Thoracic aorta (tissue), 2 donors: ENCODE data around the gene ATG9B. TPM values are rescaled to one million over a fixed set of nuclear protein-coding genes. Genes with fewer than 3 reads are reported as not detected.
"Not testable (repeated sequence)": the region's sequence is repeated elsewhere in the genome, so short reads cannot be mapped to it uniquely, and the experiment has no call there.

Source experiments
- ATAC-seq: fragments of 150-250 bp; one replicate; pipeline ENCODE4 v1.8.0; 2017; ENCODE audit warnings: low read depth; ENCODE audit not compliant: insufficient number of reproducible peaks, low FRiP score
- DNase-seq: peaks from one replicate; pipeline ENCODE4 v3.0.0-alpha.2; 2020; ENCODE audit warnings: low spot score
- H3K27ac ChIP-seq, 2 donors: fragments of 200-600 bp; sonication (generic); 1 replicate in 1 of 2; 2 replicates in 1 of 2; pipeline ENCODE4 v1.5.1; 2016; ENCODE audit warnings: mild to moderate bottlenecking in 2 of 2, moderate library complexity in 2 of 2
- H3K27me3 ChIP-seq: fragments of 200-600 bp; sonication (generic); replicated peaks from 2 replicates; pipeline ENCODE4 v1.6.0; 2016; ENCODE audit warnings: mild to moderate bottlenecking; ENCODE audit not compliant: insufficient read depth
- H3K36me3 ChIP-seq: fragments of 200-600 bp; sonication (generic); one replicate; pipeline ENCODE4 v1.5.1; 2016
- H3K4me1 ChIP-seq, 2 donors: fragments of 200-600 bp; sonication (generic); 1 replicate in 1 of 2; 2 replicates in 1 of 2; pipeline versions ENCODE4 v1.5.1 to v1.6.0; 2016; ENCODE audit warnings: low read depth in 2 of 2, mild to moderate bottlenecking in 1 of 2; ENCODE audit not compliant: control insufficient read depth in 1 of 2
- H3K4me3 ChIP-seq: fragments of 200-600 bp; sonication (generic); 2 replicates; pipeline ENCODE4 v1.5.1; 2016; ENCODE audit warnings: mild to moderate bottlenecking
- H3K9me3 ChIP-seq: fragments of 200-600 bp; sonication (generic); 2 replicates; pipeline ENCODE4 v1.5.1; 2016
- CTCF ChIP-seq: fragments of 200-600 bp; sonication (generic); IDR thresholded peaks from one replicate; pipeline ENCODE4 v1.5.1; 2019; ENCODE audit warnings: antibody characterized with exemption
- total RNA-seq, 2 donors: library from RNA; depleted of rRNA; stranded (reverse); fragments of >200 nt; gene quantifications; one replicate each; pipeline versions ENCODE4 v1.1.0 to v1.2.3, GENCODE V29; 2016

Gene ATG9B
- total RNA-seq, 2 donors from 2014 or later = 1.2 TPM; not detected in 1

GRCh38 chr7:151013733-151014497 lies 10.4 kb downstream of the ATG9B start:
- Histone ChIP-seq H3K4me3 (peak overlapping the region; percentile 66), H3K27me3 (peaks cover 4% of the 10 kb centered on the region), H3K36me3 (no peaks in the 10 kb centered on the region), H3K4me1 (peaks cover 9 to 23% of the 10 kb centered on the region in 2 donors), H3K27ac (no peak overlapping the region), H3K9me3 (no peaks in the 10 kb centered on the region)
- no peak for ATAC-seq
- TF ChIP-seq CTCF = no peak
- DNase-seq = peak; percentile 27

- H3K27ac ChIP-seq = no peak overlapping the region
- peaks cover 9 to 22% of the 10 kb centered on the region in 2 donors for H3K4me1 ChIP-seq
- no peaks in the 10 kb centered on the region for H3K9me3 ChIP-seq
- no peak for TF ChIP-seq CTCF
- ATAC-seq = no peak
- no peak for DNase-seq
- H3K27me3 ChIP-seq = peaks cover 4% of the 10 kb centered on the region
- no peaks in the 10 kb centered on the region for H3K36me3 ChIP-seq
- peak overlapping the region; percentile 66 for H3K4me3 ChIP-seq
These were observed 10.9 kb downstream of the ATG9B start for GRCh38 chr7:151013356-151013732.

- Histone ChIP-seq H3K36me3 (no peaks in the 10 kb centered on the region), H3K4me1 (peaks cover 9 to 18% of the 10 kb centered on the region in 2 donors), H3K27ac (no peak overlapping the region), H3K9me3 (no peaks in the 10 kb centered on the region), H3K4me3 (no peak overlapping the region), H3K27me3 (peaks cover 4% of the 10 kb centered on the region)
- DNase-seq (no peak), ATAC-seq (no peak)
- peak; percentile 43 for TF ChIP-seq CTCF
These were observed 11.4 kb downstream of the ATG9B start for GRCh38 chr7:151012911-151013347.

- Histone ChIP-seq H3K4me1 (peaks cover 9 to 15% of the 10 kb centered on the region in 2 donors), H3K9me3 (no peaks in the 10 kb centered on the region), H3K27me3 (peaks cover 4% of the 10 kb centered on the region), H3K36me3 (no peaks in the 10 kb centered on the region), H3K4me3 (no peak overlapping the region), H3K27ac (no peak overlapping the region)
- DNase-seq (no peak), ATAC-seq (no peak)
- no peak for TF ChIP-seq CTCF
These were observed 12.1 kb downstream of the ATG9B start for GRCh38 chr7:151012031-151012692.

- peaks cover 9 to 15% of the 10 kb centered on the region in 2 donors for H3K4me1 ChIP-seq
- H3K4me3 ChIP-seq, H3K9me3 ChIP-seq, H3K36me3 ChIP-seq, ATAC-seq, H3K27ac ChIP-seq, H3K27me3 ChIP-seq, DNase-seq: not testable (repeated sequence)
These were observed 12.7 kb downstream of the ATG9B start for GRCh38 chr7:151011616-151012015.
